GM12891 (cell line): ENCODE measurements around the gene GALNT9.

Experiments used
- PAX5 ChIP-seq: IDR thresholded peaks from 2 replicates; pipeline ENCODE4 v1.6.1; 2011; ENCODE audit warnings: low read length, moderate library complexity, mild to moderate bottlenecking; ENCODE audit not compliant: insufficient read depth, severe bottlenecking
- POLR2A ChIP-seq: IDR thresholded peaks from 2 replicates; pipeline ENCODE4 v1.6.1; 2011; ENCODE audit warnings: low read depth, low read length, control low read depth
- POLR2AphosphoS5 ChIP-seq: IDR thresholded peaks from 2 replicates; pipeline ENCODE4 v1.6.1; 2011; ENCODE audit warnings: low read depth, low read length, control low read depth
- POU2F2 ChIP-seq: IDR thresholded peaks from 2 replicates; pipeline ENCODE4 v1.6.1; 2011; ENCODE audit warnings: low read depth, mild to moderate bottlenecking, control low read depth, low read length, moderate library complexity
- SPI1 ChIP-seq: IDR thresholded peaks from 2 replicates; pipeline ENCODE4 v1.6.1; 2011; ENCODE audit warnings: low read depth, low read length, control low read depth
- TAF1 ChIP-seq: IDR thresholded peaks from 2 replicates; pipeline ENCODE4 v1.6.1; 2011; ENCODE audit warnings: low read depth, low read length, control low read depth

GRCh38 chr12:132225214-132225613 is 104.2 kb downstream of the GALNT9 start:
- TF ChIP-seq POLR2A (no peak), POLR2AphosphoS5 (no peak), SPI1 (no peak), TAF1 (no peak), POU2F2 (no peak), PAX5 (no peak)
